ENCODE data around the gene ACLY.
"Not testable (repeated sequence)": the region's sequence is repeated elsewhere in the genome, so short reads cannot be mapped to it uniquely, and the experiment has no call there.

- TF ChIP-seq CTCF (IDR thresholded peaks at IDR 0.05); EZH2 (IDR thresholded peaks at IDR 0.05; ENCODE audit: borderline replicate concordance, insufficient read depth, low read depth, low read length, poor library complexity, severe bottlenecking): not testable (repeated sequence)
Observed at GRCh38 chr17:41874293-41874670, 44.5 kb downstream of the ACLY start.
